Stomach (tissue), 9 donors: ENCODE measurements around the gene GJC3. TPM values are rescaled to one million over a fixed set of nuclear protein-coding genes. Genes with fewer than 3 reads are reported as not detected.

Experiments
- DNase-seq, 2 donors: peaks; one replicate each; pipeline versions ENCODE4 v3.0.0 to v3.0.0-alpha.2; 2013 to 2019
- H3K27ac ChIP-seq, 5 donors: fragments of 200-600 bp in 4 of 5; sonication (generic) in 4 of 5; one replicate each; pipeline ENCODE4 v1.5.1; 2013 to 2019; ENCODE audit warnings: mild to moderate bottlenecking in 1 of 5, moderate library complexity in 1 of 5
- H3K27me3 ChIP-seq, 3 donors: fragments of 200-600 bp; sonication (generic); one replicate each; pipeline ENCODE4 v1.5.1; 2017 to 2019; ENCODE audit warnings: mixed run types in 1 of 3
- H3K36me3 ChIP-seq, 4 donors: fragments of 200-600 bp; sonication (generic); 1 replicate in 3 of 4; 2 replicates in 1 of 4; pipeline ENCODE4 v1.5.1; 2016 to 2019
- H3K4me1 ChIP-seq, 4 donors: fragments of 200-600 bp; sonication (generic); one replicate each; pipeline ENCODE4 v1.5.1; 2016 to 2019
- H3K4me3 ChIP-seq, 4 donors: fragments of 200-600 bp; sonication (generic) in 3 of 4; one replicate each; pipeline ENCODE4 v1.5.1; 2016 to 2019; ENCODE audit warnings: mild to moderate bottlenecking in 1 of 4
- H3K9me3 ChIP-seq, 4 donors: fragments of 200-600 bp; sonication (generic); one replicate each; pipeline ENCODE4 v1.5.1; 2016 to 2019
- EP300 ChIP-seq: sonication (generic); formaldehyde crosslinking; IDR thresholded peaks from one replicate; pipeline ENCODE4 v1.6.1; 2017; ENCODE audit warnings: antibody characterized with exemption
- POLR2A ChIP-seq, 4 donors: fragments of 450-650 bp; IDR thresholded peaks; one replicate each; pipeline ENCODE4 v1.6.1; 2016; ENCODE audit warnings: antibody characterized with exemption in 4 of 4, control low read depth in 2 of 4, mild to moderate bottlenecking in 1 of 4, moderate library complexity in 1 of 4
- POLR2AphosphoS5 ChIP-seq, 3 donors: sonication (generic); formaldehyde crosslinking; IDR thresholded peaks; one replicate each; pipeline ENCODE4 v1.6.1; 2016; ENCODE audit warnings: antibody characterized with exemption in 3 of 3
- WGBS, 5 donors: extraction: QIAGEN DNeasy Blood & Tissue Kit in 3 of 5; methylation state at CpG; one replicate each; pipeline versions ENCODE4 v1.1.5 to v1.1.7; 2013 to 2018; 5-methylcytosine and 5-hydroxymethylcytosine counted together
- intact Hi-C: fragments of 100-400 bp; cut with DNase I; formaldehyde crosslinking; loops from one replicate; pipeline ENCODE4 v1.15.1; 2023; ENCODE audit warnings: low total_unique reads
- polyA plus RNA-seq, 3 donors: library from polyadenylated mRNA; stranded (reverse); fragments of 200-250 nt; gene quantifications; one replicate each; pipeline ENCODE4 v1.2.3, GENCODE V29; 2013
- total RNA-seq, 5 donors: library from RNA; depleted of rRNA; stranded (reverse); fragments of >200 nt; gene quantifications; one replicate each; pipeline versions ENCODE4 v1.1.0 to v1.2.3, GENCODE V29; 2014 to 2016
- TF ChIP-seq, protein P1 (sequence below), 7 experiments: fragments of 450-650 bp in 4 of 7; fragments of 200-600 bp in 3 of 7; sonication (generic) in 3 of 7; IDR thresholded peaks; one replicate each; pipeline ENCODE4 v1.5.1; 2016 to 2019; ENCODE audit warnings: antibody characterized with exemption in 7 of 7, control low read depth in 2 of 7, mild to moderate bottlenecking in 1 of 7
- donor health status: healthy with polysubstance abuse.
- donor health status: Bipolar disorder and iron deficiency.
- donor health status: healthy.

The GJC3 gene
- total and polyA plus RNA-seq, 8 donors = 0.15 to 0.75 TPM; not detected in 6

DNA sequence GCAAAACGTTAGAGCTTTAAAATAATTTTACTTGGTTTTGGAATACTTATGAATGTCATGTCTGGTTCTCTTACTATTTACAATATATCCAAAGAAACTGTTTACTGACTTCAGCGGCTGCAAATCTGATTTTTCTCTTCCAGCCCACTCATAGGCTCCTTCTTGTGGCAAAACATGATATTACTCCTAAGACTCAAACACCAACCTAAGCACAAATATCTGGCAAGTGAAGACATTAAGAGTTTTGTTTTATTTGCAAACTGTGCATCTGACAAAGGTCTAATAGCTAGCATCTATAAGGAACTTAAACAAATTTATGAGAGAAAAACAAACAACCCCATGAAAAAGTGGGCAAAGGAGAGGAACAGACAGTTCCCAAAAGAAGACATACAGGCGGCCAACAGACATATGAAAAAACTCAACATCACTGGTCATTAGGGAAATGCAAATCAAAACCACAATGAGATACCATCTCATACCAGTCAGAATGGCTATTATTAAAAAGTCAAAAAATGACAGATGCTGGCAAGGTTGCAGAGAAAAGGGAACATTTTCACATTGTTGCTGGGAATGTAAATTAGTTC is 20.3 kb upstream of the GJC3 start:
- H3K27me3 ChIP-seq = peaks cover 0 to 5% (median 0%) of the 10 kb centered on the region in 3 donors
- H3K4me3 ChIP-seq = no peak overlapping the region
- 39 to 55% (median 54%) methylated on average over 3 of the region's 3 CpGs for WGBS, 5 donors
- TF ChIP-seq, protein P1, sequence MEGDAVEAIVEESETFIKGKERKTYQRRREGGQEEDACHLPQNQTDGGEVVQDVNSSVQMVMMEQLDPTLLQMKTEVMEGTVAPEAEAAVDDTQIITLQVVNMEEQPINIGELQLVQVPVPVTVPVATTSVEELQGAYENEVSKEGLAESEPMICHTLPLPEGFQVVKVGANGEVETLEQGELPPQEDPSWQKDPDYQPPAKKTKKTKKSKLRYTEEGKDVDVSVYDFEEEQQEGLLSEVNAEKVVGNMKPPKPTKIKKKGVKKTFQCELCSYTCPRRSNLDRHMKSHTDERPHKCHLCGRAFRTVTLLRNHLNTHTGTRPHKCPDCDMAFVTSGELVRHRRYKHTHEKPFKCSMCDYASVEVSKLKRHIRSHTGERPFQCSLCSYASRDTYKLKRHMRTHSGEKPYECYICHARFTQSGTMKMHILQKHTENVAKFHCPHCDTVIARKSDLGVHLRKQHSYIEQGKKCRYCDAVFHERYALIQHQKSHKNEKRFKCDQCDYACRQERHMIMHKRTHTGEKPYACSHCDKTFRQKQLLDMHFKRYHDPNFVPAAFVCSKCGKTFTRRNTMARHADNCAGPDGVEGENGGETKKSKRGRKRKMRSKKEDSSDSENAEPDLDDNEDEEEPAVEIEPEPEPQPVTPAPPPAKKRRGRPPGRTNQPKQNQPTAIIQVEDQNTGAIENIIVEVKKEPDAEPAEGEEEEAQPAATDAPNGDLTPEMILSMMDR (IDR thresholded peaks at IDR 0.05) = peak in 2 of 7 experiments; percentile 6 to 10
- TF ChIP-seq POLR2AphosphoS5 (IDR thresholded peaks at IDR 0.05) = no peak
- peaks cover 0 to 12% (median 7%) of the 10 kb centered on the region in 4 donors for H3K9me3 ChIP-seq
- intact Hi-C loops = no loop called here
- H3K36me3 ChIP-seq = no peaks in the 10 kb centered on the region
- DNase-seq = peak in 1 of 2 donors; percentile 13
- H3K4me1 ChIP-seq = no peaks in the 10 kb centered on the region
- H3K27ac ChIP-seq = no peak overlapping the region

- Histone ChIP-seq H3K27me3 (peaks cover 0 to 5% (median 5%) of the 10 kb centered on the region in 3 donors), H3K27ac (no peak overlapping the region), H3K36me3 (no peaks in the 10 kb centered on the region), H3K4me1 (no peaks in the 10 kb centered on the region), H3K9me3 (peaks cover 0 to 12% (median 7%) of the 10 kb centered on the region in 4 donors), H3K4me3 (no peak overlapping the region)
- intact Hi-C loops = no loop called here
- WGBS, 5 donors = 74 to 100% (median 90%) methylated on average over 1 of the region's 1 CpG
- TF ChIP-seq, protein P1 (IDR thresholded peaks at IDR 0.05) = no peak
- TF ChIP-seq POLR2AphosphoS5 (IDR thresholded peaks at IDR 0.05) (no peak), POLR2A (IDR thresholded peaks at IDR 0.05) (no peak), EP300 (no peak)
- DNase-seq = no peak
Observed at GRCh38 chr7:99947608-99948007, 18.2 kb upstream of the GJC3 start.

DNA sequence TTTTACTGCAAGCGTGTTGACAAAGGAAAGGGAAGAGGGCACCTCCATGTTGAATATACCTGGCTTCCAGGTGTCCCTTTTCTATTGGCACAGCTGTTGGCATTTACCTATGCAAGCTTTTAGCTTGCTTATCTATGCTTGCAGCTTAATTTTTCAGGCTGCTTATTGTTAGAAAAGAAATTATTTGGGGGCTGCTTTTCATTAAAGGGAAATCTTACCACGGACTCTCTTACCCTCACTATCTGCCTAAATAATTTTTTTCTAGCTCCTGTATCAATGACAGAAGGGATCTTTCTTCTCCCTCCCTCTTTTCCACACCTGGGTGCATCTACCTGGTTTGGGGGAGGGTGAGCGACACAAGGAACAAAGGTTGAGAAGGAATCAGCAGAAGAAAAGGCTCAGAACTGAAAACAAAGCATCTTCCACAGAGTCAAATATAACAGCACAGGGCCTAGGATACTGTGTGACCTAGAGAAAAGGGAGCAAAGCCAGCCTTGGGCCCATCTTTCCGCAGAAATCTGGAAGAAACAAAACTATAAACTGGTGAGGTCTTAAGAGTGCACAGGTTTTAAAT is 15.2 kb upstream of the GJC3 start:
- H3K4me3 ChIP-seq = no peak overlapping the region
- intact Hi-C loops = no loop called here

DNA sequence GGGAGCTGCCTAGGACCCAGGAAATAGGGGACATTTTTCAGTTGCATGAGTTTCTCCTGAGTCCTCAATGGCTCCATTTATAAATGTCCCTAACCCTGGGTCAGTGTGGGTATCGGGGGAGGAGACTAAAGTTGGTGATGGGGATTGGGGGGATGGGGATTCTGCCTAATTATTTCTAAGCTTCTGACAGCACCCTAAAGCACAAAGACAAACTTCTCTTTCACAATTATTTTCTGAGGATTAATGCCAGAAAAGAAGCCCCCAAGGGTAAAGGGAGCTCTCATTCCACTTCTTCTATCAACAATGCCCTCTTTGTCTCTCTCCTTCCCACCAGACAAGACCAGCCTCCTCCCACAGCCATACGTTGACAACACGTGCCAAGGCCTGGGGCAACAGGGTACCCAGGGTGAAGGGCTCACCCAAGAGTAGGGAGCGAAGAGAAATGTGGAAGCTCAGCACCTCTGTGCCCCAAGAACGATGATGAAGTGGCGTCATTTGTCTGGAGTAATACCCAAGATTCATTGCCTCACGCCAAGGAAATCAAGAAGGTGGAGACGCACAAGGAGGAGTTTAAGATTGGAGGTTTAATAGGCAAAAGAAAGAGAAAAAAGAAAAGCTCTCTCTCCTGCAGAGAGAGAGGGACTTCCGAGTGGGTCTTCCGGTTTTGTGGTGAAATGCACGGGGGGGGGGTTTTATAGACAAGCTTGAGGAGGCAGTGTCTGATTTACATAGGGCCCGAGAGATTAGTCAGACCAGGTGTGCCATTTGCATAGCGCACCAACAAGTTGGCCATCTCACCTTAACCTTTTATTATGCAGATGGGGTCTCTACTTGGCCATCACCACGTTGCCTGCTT is 14.4 kb upstream of the GJC3 start:
- WGBS, 5 donors = 37 to 49% (median 43%) methylated on average over 14 of the region's 14 CpGs
- TF ChIP-seq, protein P1 (IDR thresholded peaks at IDR 0.05) = no peak
- no peak for TF ChIP-seq EP300
- TF ChIP-seq POLR2AphosphoS5 (IDR thresholded peaks at IDR 0.05) = no peak
- no peak for TF ChIP-seq POLR2A (IDR thresholded peaks at IDR 0.05)
- no peaks in the 10 kb centered on the region for H3K4me1 ChIP-seq
- no peak overlapping the region for H3K4me3 ChIP-seq
- peaks cover 0 to 4% (median under 1%) of the 10 kb centered on the region in 4 donors for H3K9me3 ChIP-seq
- peaks cover 0 to 10% (median 5%) of the 10 kb centered on the region in 3 donors for H3K27me3 ChIP-seq
- intact Hi-C loops = no loop called here
- no peaks in the 10 kb centered on the region for H3K36me3 ChIP-seq
- H3K27ac ChIP-seq = no peak overlapping the region
- DNase-seq = peak in 1 of 2 donors; percentile 36

More for the DNA sequence above, 15.2 kb upstream of the GJC3 start:
- no peaks in the 10 kb centered on the region for H3K4me1 ChIP-seq
- 43 to 56% (median 52%) methylated on average over 4 of the region's 4 CpGs for WGBS, 5 donors
- H3K27ac ChIP-seq = no peak overlapping the region
- H3K27me3 ChIP-seq = peaks cover 0 to 10% (median 5%) of the 10 kb centered on the region in 3 donors
- TF ChIP-seq, protein P1 (IDR thresholded peaks at IDR 0.05) = no peak
- TF ChIP-seq EP300 (no peak), POLR2AphosphoS5 (IDR thresholded peaks at IDR 0.05) (no peak), POLR2A (IDR thresholded peaks at IDR 0.05) (no peak)
- no peak for DNase-seq
- H3K9me3 ChIP-seq = no peaks in the 10 kb centered on the region
- H3K36me3 ChIP-seq = no peaks in the 10 kb centered on the region
